ENCODE data around the gene ZC3H18.

- TF ChIP-seq POLR2A (IDR thresholded peaks at IDR 0.05) (no peak), EP300 (IDR thresholded peaks at IDR 0.05) (no peak)
These were observed 69.9 kb downstream of the ZC3H18 start for GRCh38 chr16:88640039-88640495.

Data from ovary (tissue), 1 donor.